Tibial nerve (tissue), 3 donors: Measurements from ENCODE around the gene PTGIS.

Experiments used
- CTCF ChIP-seq, 5 experiments: fragments of 200-600 bp in 3 of 5; fragments of 450-650 bp in 2 of 5; sonication (generic) in 3 of 5; IDR thresholded peaks; one replicate each; pipeline ENCODE4 v1.5.1; 2016 to 2019; ENCODE audit warnings: antibody characterized with exemption in 5 of 5, mild to moderate bottlenecking in 3 of 5, moderate library complexity in 2 of 5
- POLR2A ChIP-seq, 2 donors: fragments of 450-650 bp; IDR thresholded peaks; one replicate each; pipeline ENCODE4 v1.6.1; 2017; ENCODE audit warnings: antibody characterized with exemption in 2 of 2, mild to moderate bottlenecking in 2 of 2, moderate library complexity in 2 of 2

DNA sequence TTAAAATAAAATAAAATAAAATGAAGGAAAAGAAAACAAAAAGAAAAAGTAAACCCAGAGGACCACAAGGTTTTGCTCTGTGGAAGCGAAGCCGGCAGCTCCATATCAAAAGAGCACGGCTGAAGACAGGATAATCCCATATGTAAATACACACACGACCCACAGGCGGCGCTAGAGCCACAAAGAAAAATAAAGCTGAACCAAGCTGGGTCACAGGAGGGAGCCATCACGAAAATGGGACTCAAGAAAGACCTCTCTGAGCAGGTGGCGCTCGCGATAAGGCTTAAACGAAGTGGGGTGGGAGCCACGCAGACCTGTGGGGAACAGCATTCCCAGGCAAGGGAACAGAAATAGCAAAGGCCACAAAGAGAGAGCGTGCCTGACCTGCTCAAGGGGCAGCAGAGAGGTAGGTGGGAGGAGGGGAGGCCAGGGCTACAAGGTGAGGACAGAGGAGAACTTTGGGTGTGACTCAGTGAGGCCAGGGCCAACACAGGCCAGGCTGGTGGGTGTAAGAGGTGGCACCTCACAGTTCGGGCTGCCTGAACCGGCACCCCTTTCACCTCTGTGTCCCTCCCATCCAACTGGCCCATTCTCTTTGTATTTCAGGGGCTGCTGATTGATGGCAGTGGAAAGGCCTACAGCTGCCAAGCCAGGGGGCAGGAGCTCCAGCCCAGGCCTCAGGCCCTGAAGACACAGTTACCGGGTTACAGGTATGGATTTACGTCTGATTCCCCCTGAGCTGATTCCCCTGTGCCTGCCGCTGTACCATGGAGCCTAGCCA, 26.0 kb downstream of the PTGIS start:
- TF ChIP-seq POLR2A (IDR thresholded peaks at IDR 0.05) (no peak), CTCF (IDR thresholded peaks at IDR 0.05) (peak; percentile 54 to 92 (median 61))
